MCF 10A (cell line): Measurements from ENCODE around the gene RWDD1. TPM values are rescaled to one million over a fixed set of nuclear protein-coding genes. Genes with fewer than 3 reads are reported as not detected.

Experiments
- BruUV-seq: library from RNA; stranded (reverse); fragments of 400-500 nt; replicated peaks from 2 replicates; lab custom pipeline; 2021; lab: Mats Ljungman, UMichigan
- CTCF ChIA-PET: fragments of 300-600 bp; sonication (Branson Sonifier 250); formaldehyde crosslinking; extraction: SDS; loops from one replicate; lab custom pipeline; 2021; ENCODE audit warnings: antibody characterized with exemption, inconsistent platforms; lab: Yijun Ruan, JAX
- POLR2A ChIA-PET: fragments of 300-600, 350-650 bp; sonication (Branson Sonifier 250); formaldehyde crosslinking; extraction: SDS; loops from one replicate; lab custom pipeline; 2020; ENCODE audit warnings: antibody characterized with exemption, inconsistent platforms; lab: Yijun Ruan, JAX
- DNase-seq: peaks from one replicate; pipeline ENCODE4 v3.0.0-alpha.2; 2018; ENCODE audit not compliant: unreplicated experiment
- H3K27ac Mint-ChIP-seq: one replicate; pipeline ENCODE4 v1.8.0; 2022; ENCODE audit warnings: mild to moderate bottlenecking, low read depth, mixed read lengths; ENCODE audit not compliant: unreplicated experiment
- H3K27me3 Mint-ChIP-seq: one replicate; pipeline ENCODE4 v1.8.0; 2022; ENCODE audit warnings: mixed read lengths; ENCODE audit not compliant: insufficient read depth, unreplicated experiment
- H3K36me3 Mint-ChIP-seq: one replicate; pipeline ENCODE4 v1.8.0; 2022; ENCODE audit warnings: mild to moderate bottlenecking, moderate library complexity, mixed read lengths; ENCODE audit not compliant: insufficient read depth, unreplicated experiment
- H3K4me1 Mint-ChIP-seq: one replicate; pipeline ENCODE4 v1.8.0; 2022; ENCODE audit warnings: mixed read lengths; ENCODE audit not compliant: insufficient read depth, unreplicated experiment
- H3K4me3 Mint-ChIP-seq: one replicate; pipeline ENCODE4 v1.8.0; 2022; ENCODE audit warnings: mild to moderate bottlenecking, moderate library complexity, mixed read lengths; ENCODE audit not compliant: unreplicated experiment
- H3K9me3 Mint-ChIP-seq: one replicate; pipeline ENCODE4 v1.8.0; 2022; ENCODE audit warnings: mixed read lengths; ENCODE audit not compliant: unreplicated experiment
- CTCF ChIP-seq: fragments of 200-600 bp; IDR thresholded peaks from one replicate; pipeline ENCODE4 v1.8.0; 2022; ENCODE audit warnings: antibody characterized with exemption, mild to moderate bottlenecking; ENCODE audit not compliant: unreplicated experiment
- intact Hi-C: fragments of 100-400 bp; cut with micrococcal nuclease; formaldehyde crosslinking; loops from 2 replicates; pipeline ENCODE4 v1.14.1; 2022
- total RNA-seq: library from RNA; stranded (reverse); gene quantifications from 2 replicates; pipeline ENCODE4 v1.2.3, GENCODE V29; 2022

RWDD1 gene
- total RNA-seq, 1 experiment from 2014 or later = 57.2 TPM

DNA sequence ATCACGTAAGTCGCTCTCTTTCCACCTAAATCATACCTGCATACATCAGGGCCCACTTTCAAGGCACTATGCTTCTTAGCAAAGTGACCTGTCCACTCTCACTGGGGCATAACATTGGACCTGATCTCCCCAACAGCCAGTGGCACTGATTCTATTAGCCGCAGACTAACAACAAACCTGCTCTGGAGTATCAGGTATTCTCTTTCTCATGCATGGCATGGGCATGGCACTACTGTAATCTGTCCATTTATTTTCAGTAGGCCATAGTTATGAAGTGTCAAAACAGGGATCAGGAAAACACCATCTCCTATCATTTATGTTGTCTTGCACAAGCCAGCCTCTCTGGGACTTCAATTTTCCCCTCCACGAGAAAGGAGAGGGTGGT lies 9.3 kb upstream of the RWDD1 start:
- no peak for TF ChIP-seq CTCF
- no peak overlapping the region for H3K4me3 Mint-ChIP-seq
- peaks cover 6% of the 10 kb centered on the region for H3K4me1 Mint-ChIP-seq
- no peaks in the 10 kb centered on the region for H3K36me3 Mint-ChIP-seq
- H3K27me3 Mint-ChIP-seq = no peaks in the 10 kb centered on the region
- no peaks in the 10 kb centered on the region for H3K9me3 Mint-ChIP-seq
- CTCF ChIA-PET = interaction anchor here (0.7 to 9.5 kb wide), 16 partner anchors 9 to 347 kb away, joined by 3 to 155 read pairs (median 8); partner anchors contain the start of genes CALHM4, CALHM5 and RWDD1
- intact Hi-C loops = no loop called here
- H3K27ac Mint-ChIP-seq = no peak overlapping the region
- POLR2A ChIA-PET = interaction anchor here (0.5 to 1.6 kb wide), 2 partner anchors 9 to 308 kb away, joined by 3 to 7 read pairs; partner anchors contain the start of gene RWDD1
- BruUV-seq = no TSS peak
- DNase-seq = no peak

DNA sequence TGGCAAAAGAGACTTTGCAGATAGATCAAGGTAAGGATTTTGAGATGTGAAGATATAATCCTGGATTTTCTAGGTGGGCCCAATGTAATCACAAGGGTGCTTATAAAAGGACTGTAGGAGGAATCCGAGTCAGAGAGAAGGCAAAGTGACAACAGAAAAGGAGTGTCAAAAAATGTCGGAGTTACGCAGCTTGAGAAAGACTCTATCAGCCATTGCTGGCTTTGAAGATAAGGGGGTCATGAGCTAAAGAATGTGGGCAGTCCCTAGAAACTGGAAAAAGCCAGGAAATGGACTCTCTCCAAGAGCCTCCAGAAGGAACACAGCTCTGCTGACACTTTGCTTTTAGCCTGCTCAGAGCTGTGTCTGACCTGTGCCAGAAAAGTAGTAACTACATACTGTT lies 8.7 kb upstream of the RWDD1 start:
- H3K4me3 Mint-ChIP-seq = no peak overlapping the region
- no peaks in the 10 kb centered on the region for H3K36me3 Mint-ChIP-seq
- CTCF ChIA-PET = interaction anchor here (0.6 to 9.5 kb wide), 20 partner anchors 9 to 445 kb away, joined by 3 to 155 read pairs (median 6); partner anchors contain the start of genes CALHM4, CALHM5 and RWDD1
- intact Hi-C loops = no loop called here
- no TSS peak for BruUV-seq
- no peak for TF ChIP-seq CTCF
- peaks cover 4% of the 10 kb centered on the region for H3K4me1 Mint-ChIP-seq
- H3K9me3 Mint-ChIP-seq = no peaks in the 10 kb centered on the region
- POLR2A ChIA-PET = interaction anchor here (0.9 to 1.6 kb wide), 3 partner anchors 9 to 446 kb away, joined by 3 to 7 read pairs (median 4); partner anchors contain the start of gene RWDD1
- no peak for DNase-seq
- no peaks in the 10 kb centered on the region for H3K27me3 Mint-ChIP-seq
- H3K27ac Mint-ChIP-seq = no peak overlapping the region

DNA sequence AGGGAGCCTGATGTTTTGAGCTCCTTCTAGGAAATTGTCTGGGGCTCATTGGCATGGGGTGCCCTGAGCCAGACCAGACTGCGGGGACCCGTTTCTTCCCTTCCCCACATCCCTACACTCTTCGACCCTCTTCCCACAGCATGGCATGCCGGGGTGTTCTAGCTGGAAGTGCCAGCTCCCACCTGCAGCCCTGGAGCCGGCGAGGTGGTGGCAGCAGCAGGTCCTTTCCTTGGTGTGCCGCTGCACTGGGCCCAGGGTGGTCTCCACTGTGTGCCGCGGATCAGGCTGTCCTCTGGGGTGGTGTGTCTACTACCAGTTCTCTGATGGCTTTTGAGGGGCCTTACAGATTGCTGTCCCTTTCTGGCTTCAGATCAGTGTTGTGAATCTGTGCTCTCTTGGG lies 7.5 kb upstream of the RWDD1 start:
- DNase-seq = no peak
- H3K36me3 Mint-ChIP-seq = no peaks in the 10 kb centered on the region
- no TSS peak for BruUV-seq
- intact Hi-C loops = no loop called here
- CTCF ChIA-PET = interaction anchor here (0.6 to 9.5 kb wide), 14 partner anchors 7 to 346 kb away, joined by 3 to 155 read pairs (median 8); partner anchors contain the start of genes CALHM5 and RWDD1
- H3K27ac Mint-ChIP-seq = no peak overlapping the region
- H3K9me3 Mint-ChIP-seq = no peaks in the 10 kb centered on the region
- no peaks in the 10 kb centered on the region for H3K27me3 Mint-ChIP-seq
- no peak for TF ChIP-seq CTCF
- POLR2A ChIA-PET = interaction anchor here (0.6 to 0.7 kb wide), 3 partner anchors 22 to 171 kb away, joined by 3 read pairs; no protein-coding TSS in a partner anchor
- no peaks in the 10 kb centered on the region for H3K4me1 Mint-ChIP-seq
- H3K4me3 Mint-ChIP-seq = no peak overlapping the region

DNA sequence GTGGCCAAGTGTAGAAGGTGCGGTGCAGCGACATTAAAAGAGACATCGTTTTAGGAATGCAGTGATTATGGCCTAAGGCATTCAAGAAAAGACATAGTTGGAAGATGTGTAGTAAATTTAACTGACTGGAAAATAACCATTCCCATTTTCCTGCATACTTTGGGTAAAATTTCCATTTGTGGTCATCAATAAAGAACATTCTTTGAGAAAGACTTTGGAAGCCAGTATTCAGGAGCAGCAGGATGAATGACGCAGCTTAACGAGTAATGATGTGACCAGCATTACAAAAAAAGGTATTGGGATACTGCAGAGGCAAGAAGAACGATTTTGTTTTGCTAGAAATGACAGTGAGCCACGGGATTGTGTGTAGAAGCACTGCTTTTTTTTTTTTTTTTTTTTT lies 7.0 kb upstream of the RWDD1 start:
- ChIA-PET CTCF (interaction anchor here (0.6 to 9.5 kb wide), 6 partner anchors 9 to 347 kb away, joined by 3 to 155 read pairs (median 24); no protein-coding TSS in a partner anchor), POLR2A (interaction anchor here (0.7 kb wide), 2 partner anchors 116 to 171 kb away, joined by 3 read pairs; no protein-coding TSS in a partner anchor)
- DNase-seq = no peak
- H3K27me3 Mint-ChIP-seq = no peaks in the 10 kb centered on the region
- BruUV-seq = no TSS peak
- no peaks in the 10 kb centered on the region for H3K9me3 Mint-ChIP-seq
- no peak overlapping the region for H3K27ac Mint-ChIP-seq
- H3K36me3 Mint-ChIP-seq = no peaks in the 10 kb centered on the region
- H3K4me3 Mint-ChIP-seq = no peak overlapping the region
- no peaks in the 10 kb centered on the region for H3K4me1 Mint-ChIP-seq
- TF ChIP-seq CTCF = no peak
- intact Hi-C loops = no loop called here
